ENCODE results near the gene ELF4. TPM values are rescaled to one million over a fixed set of nuclear protein-coding genes. Genes with fewer than 3 reads are reported as not detected.

Gene ELF4
- total and polyA plus RNA-seq, 2 of the 13 experiments (the other 11 are each of a cell fraction or from before 2014, with no cell fraction given): 1.3 to 2.6 TPM

- TF ChIP-seq JUND (CRISPR knock-in tag; IDR thresholded peaks at IDR 0.05) (no peak), ZNF556 (CRISPR knock-in tag; IDR thresholded peaks at IDR 0.05; ENCODE audit: borderline replicate concordance) (no peak), ZNF563 (CRISPR knock-in tag; IDR thresholded peaks at IDR 0.05) (no peak), GZF1 (CRISPR knock-in tag; IDR thresholded peaks at IDR 0.05) (no peak), SAFB2 (CRISPR knock-in tag; IDR thresholded peaks at IDR 0.05; ENCODE audit: borderline replicate concordance, low read depth) (no peak), ZNF34 (CRISPR knock-in tag; IDR thresholded peaks at IDR 0.05; ENCODE audit: borderline replicate concordance) (no peak), PRDM10 (CRISPR knock-in tag; IDR thresholded peaks at IDR 0.05; ENCODE audit: low read depth) (no peak), TFAP4 (IDR thresholded peaks at IDR 0.05; ENCODE audit: borderline replicate concordance, low read depth) (peak; percentile 65; the same call in 1 of the 2 replicates), AGO2 (optimal IDR thresholded peaks at IDR 0.05; ENCODE audit: low read depth, low read length) (no peak), SP1 (IDR thresholded peaks at IDR 0.05) (no peak), SP1 (CRISPR knock-in tag; IDR thresholded peaks at IDR 0.05) (0 out of 2 replicates have a peak, but pooled peaks have one; percentile 16), ZNF878 (CRISPR knock-in tag; IDR thresholded peaks at IDR 0.05) (no peak), ZNF747 (CRISPR knock-in tag; IDR thresholded peaks at IDR 0.05; ENCODE audit: borderline replicate concordance) (no peak), ZNF543 (CRISPR knock-in tag; IDR thresholded peaks at IDR 0.05) (no peak), NFKB2 (CRISPR knock-in tag; IDR thresholded peaks at IDR 0.05; ENCODE audit: borderline replicate concordance) (no peak), NFYC (CRISPR knock-in tag; IDR thresholded peaks at IDR 0.05) (no peak), ZNF619 (CRISPR knock-in tag; IDR thresholded peaks at IDR 0.05) (no peak), ZNF253 (CRISPR knock-in tag; IDR thresholded peaks at IDR 0.05; ENCODE audit: borderline replicate concordance) (no peak), MIXL1 (CRISPR knock-in tag; IDR thresholded peaks at IDR 0.05) (no peak), ADNP (CRISPR knock-in tag; IDR thresholded peaks at IDR 0.05) (no peak), ZNF232 (CRISPR knock-in tag; IDR thresholded peaks at IDR 0.05; ENCODE audit: borderline replicate concordance) (no peak), ZSCAN9 (CRISPR knock-in tag; IDR thresholded peaks at IDR 0.05; ENCODE audit: borderline replicate concordance) (no peak), TAF1 (CRISPR knock-in tag; IDR thresholded peaks at IDR 0.05) (peak; percentile 54; the same call in 1 of the 2 replicates), MED1 (CRISPR knock-in tag; IDR thresholded peaks at IDR 0.05) (no peak)
- TF ChIP-seq, protein P1, sequence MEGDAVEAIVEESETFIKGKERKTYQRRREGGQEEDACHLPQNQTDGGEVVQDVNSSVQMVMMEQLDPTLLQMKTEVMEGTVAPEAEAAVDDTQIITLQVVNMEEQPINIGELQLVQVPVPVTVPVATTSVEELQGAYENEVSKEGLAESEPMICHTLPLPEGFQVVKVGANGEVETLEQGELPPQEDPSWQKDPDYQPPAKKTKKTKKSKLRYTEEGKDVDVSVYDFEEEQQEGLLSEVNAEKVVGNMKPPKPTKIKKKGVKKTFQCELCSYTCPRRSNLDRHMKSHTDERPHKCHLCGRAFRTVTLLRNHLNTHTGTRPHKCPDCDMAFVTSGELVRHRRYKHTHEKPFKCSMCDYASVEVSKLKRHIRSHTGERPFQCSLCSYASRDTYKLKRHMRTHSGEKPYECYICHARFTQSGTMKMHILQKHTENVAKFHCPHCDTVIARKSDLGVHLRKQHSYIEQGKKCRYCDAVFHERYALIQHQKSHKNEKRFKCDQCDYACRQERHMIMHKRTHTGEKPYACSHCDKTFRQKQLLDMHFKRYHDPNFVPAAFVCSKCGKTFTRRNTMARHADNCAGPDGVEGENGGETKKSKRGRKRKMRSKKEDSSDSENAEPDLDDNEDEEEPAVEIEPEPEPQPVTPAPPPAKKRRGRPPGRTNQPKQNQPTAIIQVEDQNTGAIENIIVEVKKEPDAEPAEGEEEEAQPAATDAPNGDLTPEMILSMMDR (CRISPR knock-in tag; IDR thresholded peaks at IDR 0.05): peak; percentile 57
- TF ChIP-seq, protein P2, sequence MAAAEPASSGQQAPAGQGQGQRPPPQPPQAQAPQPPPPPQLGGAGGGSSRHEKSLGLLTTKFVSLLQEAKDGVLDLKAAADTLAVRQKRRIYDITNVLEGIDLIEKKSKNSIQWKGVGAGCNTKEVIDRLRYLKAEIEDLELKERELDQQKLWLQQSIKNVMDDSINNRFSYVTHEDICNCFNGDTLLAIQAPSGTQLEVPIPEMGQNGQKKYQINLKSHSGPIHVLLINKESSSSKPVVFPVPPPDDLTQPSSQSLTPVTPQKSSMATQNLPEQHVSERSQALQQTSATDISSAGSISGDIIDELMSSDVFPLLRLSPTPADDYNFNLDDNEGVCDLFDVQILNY (CRISPR knock-in tag; conservative IDR thresholded peaks at IDR 0.05): no peak
Measured at GRCh38 chrX:130091980-130092522, 18.2 kb downstream of the ELF4 start (continued).

All from HepG2 (cell line).